ENCODE results near the gene EVPL.
A peak's percentile ranks its signal among the peaks of the same experiment; 100 is the strongest.
"Not testable (repeated sequence)": the region's sequence is repeated elsewhere in the genome, so short reads cannot be mapped to it uniquely, and the experiment has no call there.

EVPL gene

DNA sequence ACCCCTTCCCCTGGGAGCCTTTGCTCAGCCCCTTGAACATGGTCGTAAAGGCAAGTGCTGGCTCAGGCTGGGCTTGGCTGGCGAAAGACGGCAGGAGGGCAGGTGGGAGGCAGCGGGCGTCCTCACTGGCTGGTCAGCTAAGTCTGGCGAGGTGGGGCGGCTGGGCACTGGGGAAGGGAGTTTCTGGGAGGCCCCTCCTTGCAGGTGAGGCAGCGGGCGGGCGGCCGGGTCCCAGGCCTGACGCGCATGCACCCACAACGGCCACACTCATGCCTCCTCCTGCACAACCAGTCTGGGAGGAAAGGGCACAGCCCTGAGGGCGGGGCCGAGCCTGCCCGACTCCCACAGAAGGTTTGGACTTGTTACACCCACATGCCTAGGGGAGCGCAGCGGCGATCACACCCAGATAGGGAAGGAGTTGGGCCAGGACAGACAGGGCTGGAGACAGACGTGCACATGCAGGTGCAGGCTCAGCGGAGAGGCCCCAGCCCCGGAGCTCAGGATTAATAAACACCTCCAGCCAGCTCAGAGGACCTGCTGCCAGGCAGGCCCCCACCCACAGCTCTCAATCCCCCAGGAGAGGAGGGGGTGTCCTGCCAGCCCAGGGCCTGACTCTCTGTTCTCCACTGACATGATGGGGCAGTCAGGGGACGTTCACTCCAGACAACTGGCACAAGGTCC, at the start of gene EVPL:
Gene EVPL, minus strand, starts transcription at position 148 of the 681 bp plus-strand sequence. Its CDS starts 108 bp downstream, at position 40.
- peak; percentile 91 for DNase-seq

DNA sequence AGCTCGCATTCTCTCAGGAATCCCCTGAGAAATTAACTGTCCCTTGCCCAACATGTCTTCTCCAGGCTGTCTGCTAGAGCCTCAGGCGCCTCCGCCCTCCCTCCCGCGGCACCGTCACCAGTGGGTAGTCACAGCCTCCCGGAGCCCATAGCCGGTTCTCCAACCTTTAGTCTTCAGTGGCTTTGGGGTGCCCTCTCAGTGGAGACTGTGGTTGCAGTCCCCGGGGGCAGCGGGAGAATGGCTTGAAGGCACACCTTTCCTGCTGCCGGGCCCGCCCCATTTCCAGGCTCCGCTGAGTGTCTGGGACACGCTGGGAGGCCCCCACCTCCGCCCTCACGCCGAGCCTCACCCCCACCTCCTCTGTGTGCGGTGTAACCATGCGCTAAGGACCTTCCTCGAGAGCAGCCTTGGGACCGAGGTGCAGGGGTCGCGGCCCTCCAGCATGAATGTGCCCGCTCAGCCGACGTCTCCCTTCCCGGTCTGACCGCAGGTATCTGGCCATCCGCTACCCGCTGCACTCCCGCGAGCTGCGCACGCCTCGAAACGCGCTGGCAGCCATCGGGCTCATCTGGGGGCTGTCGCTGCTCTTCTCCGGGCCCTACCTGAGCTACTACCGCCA, 49.1 kb upstream of the EVPL start:
- DNase-seq, result peak; percentile 86

DNA sequence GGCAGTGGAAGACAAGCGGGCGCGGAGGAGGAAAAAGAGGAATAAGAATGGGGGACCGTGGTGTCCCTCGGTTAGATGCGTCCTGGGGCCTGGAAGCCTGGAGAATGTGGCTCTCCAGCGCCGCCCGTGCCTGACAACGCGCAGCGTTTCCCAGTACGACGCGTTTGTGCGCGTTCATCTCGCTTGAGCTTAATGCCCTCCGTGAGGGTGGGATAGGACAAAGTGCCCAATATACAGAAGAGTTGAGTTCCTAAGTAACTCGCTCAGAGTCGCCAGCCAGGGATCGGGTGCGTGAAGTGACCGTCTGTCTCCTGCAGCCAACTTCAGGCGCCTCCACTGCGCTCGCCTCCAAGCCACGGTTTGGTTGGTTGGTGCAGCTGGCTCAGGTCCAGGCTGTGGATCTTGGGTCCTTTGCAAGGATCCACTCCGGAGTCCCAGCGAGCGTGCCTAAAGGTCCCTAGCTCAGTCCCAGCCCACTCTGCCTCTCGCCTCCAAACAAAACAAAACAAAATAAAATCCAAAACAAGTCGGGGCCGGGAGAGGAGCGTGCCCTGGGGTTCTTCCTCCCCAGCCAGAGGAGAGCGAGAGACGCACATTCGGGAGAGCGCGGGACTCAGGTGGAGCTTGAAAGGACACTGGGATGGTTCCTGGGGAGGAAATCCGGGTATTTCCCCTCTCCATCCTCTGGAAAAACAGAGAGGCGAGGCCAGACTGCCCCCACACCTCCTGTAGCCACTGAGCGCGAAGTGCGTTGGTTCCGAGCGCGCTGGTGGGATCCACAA, 48.4 kb upstream of the EVPL start:
- peak; percentile 83 for DNase-seq

DNA sequence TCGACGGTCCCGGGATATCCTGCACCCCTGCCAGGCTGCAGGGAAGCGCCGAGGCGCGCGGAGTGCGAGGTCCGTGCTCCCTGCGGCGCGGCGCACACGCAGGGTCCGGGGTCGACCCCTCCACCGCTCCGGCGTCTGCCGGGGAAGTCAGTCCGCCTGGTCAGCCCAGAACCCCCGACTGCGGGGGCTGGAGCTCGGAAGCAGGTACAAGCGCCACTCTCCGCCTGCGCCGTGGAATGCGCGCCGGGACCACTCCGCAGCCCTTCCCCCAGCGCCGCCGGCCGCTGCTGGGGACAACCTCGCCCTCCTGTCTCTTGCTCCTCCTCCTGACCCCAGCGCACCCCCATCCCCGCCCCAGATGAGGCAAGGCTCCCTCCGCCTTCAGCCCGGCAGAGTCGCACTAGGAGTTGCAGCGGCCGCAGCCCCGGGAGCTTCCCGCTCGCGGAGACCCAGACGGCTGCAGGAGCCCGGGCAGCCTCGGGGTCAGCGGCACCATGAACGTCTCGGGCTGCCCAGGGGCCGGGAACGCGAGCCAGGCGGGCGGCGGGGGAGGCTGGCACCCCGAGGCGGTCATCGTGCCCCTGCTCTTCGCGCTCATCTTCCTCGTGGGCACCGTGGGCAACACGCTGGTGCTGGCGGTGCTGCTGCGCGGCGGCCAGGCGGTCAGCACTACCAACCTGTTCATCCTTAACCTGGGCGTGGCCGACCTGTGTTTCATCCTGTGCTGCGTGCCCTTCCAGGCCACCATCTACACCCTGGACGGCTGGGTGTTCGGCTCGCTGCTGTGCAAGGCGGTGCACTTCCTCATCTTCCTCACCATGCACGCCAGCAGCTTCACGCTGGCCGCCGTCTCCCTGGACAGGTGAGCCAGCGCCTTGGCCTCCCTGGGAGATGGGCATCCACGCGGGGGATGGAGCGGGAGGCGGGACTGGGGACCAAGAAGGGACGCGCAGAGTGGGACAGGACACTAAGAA, 47.6 kb upstream of the EVPL start, which contains the start of gene GALR2:
Gene GALR2, plus strand, starts transcription at position 392 of the 974 bp plus-strand sequence. Its CDS starts 103 bp downstream, at position 495.
- DNase-seq, result peak; percentile 53

DNA sequence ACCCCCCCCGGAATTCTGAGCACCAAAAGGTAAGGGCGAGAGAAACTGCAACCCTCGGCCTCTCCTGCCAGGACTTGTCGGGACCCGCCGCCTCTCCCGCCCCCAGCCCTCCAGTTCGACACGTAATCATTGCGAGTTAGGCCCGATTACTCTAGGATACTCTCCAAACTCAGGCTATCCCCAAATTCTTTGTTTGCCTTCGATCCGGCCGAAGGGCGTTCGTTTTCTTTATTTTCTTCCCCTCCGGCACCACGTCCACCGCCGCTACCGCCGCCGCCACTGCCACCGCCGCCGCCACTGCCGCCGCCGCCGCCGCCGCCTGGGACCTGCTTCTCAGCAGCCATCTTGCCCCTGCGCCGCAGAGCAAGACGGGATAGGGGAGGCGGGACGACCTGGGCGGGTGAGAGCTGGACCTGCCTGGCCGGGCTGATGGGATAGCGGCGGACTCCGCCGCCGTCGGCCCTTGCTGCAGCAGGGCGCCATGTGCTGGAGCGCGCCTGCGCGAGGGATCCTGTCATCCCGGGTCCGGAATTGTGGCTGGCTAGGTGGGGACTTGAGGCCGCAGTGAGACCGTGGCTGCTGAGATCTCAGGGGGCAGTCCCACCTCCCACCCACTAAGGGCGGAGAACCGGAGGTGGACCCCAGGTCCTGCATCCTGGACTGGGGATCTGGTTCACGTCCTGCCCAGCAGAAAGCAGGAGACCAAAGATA, 45.2 kb upstream of the EVPL start, which contains the start of gene SRP68:
Gene SRP68, minus strand, starts transcription at position 370 of the 711 bp plus-strand sequence. Its CDS starts 26 bp downstream, at position 344.
- DNase-seq, result peak; percentile 98

DNA sequence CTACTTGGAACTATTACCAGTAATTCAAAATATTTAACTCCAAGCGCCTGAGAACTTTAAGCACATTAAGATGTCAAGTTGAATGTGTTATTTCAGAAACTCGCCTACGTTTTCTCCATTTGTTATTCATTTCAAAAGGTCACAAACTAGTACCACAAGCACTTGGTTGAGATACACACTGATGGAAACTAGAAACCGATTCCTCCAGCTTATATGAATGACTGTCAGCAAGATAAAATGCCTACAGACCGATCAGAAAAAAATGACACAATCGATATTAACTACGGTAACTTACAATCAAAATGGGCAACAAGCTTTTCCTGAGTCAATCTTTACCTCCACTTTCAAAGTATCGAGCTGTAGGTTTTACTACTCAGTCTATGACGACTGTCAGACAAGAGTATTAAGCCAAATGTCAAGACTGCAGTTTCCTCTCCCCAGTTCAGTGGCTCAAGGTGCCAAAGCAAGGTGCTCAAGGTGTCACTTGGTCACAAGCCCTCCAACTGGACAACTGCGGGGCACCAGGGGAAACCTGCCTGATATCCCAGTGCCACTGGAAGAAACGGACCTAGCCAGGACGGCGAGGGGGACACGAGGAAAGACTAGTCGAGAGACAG, 44.5 kb upstream of the EVPL start:
- DNase-seq, result no peak

DNA sequence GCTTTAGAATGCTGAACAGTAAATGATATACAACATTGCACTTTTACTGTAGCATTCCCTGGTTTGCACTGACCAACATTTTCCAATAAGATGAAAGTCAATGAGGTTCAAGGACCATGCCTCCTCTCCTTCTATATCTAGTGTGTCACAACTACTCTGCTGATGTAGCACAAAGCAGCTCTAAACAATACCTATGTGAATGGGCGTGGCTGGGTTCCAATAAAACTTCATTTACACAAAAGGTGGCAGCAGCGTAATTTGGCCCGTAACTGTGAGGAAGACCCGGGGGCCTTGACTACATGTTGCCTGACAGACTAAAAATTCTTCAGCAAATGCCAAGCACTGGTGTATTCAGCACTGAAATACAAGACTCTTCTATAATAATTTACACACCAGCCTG, 38.7 kb upstream of the EVPL start:
- no peak for DNase-seq

DNA sequence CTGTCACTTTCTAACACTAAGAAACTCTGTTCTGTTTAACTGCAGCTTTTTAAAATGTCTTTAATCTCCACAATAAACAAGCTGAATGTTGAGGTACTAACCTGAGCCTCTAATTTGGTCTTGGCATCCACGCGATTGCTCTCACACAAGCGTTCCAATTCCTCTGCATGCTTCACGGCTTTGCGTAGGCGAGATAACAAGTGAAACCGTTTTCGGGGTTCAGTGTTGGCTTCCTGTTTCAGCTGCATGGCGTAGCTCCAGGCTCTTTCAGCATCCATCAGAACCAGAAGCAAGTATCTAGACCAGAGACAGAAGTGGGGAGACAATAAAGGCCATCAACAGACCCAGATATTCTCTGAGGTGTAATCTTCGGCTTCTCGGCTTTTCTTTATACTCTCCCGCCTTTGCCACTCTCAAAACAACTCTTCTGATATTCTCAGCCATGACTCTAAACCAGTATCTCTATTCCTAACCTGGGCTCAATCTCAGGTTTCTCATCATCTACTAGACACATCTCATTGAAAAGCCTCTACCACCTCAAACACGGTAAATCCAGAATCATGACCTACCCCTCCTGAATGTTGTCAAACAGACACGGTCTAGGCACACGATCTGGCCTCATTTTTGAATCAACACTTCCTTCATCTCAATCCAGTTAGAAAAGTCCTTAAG, 36.9 kb upstream of the EVPL start:
- no peak for DNase-seq

DNA sequence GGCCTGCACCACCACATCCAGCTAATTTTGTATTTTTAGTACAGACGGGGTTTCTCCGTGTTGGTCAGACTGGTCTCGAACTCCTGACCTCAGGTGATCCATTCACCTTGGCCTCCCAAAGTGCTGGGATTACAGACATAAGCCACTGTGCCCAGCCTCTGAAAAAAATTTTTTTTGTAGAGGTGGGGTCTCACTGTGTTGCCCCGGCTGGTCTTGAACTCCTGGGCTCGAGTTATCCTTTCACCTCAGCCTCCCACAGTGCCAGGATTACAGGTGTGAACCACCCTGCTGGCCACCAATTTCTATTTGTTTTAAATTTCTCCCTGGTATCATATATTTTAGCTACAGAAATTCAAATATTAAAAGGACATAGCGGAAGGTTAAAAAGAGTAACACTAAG, 31.2 kb upstream of the EVPL start:
- not testable (repeated sequence) for DNase-seq

DNA sequence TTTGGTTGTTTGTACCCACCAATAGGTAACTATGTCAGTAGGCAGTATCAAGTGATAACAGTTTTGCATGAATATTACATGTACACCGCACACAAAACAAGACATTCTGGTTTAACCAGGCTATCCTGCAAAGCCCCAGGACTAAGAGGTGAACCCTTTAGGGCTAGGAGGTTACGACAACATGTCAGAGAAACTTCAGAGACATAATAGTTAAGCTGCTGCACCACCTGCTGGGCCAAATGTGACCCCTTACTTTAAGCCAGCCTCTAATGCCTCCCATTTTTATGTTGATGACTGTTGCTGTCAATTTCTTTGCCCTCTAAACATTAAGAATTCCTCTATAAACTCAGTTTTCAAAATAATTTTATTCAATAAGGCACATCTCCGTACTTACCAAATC, 29.8 kb upstream of the EVPL start:
- peak; percentile 20 for DNase-seq

DNA sequence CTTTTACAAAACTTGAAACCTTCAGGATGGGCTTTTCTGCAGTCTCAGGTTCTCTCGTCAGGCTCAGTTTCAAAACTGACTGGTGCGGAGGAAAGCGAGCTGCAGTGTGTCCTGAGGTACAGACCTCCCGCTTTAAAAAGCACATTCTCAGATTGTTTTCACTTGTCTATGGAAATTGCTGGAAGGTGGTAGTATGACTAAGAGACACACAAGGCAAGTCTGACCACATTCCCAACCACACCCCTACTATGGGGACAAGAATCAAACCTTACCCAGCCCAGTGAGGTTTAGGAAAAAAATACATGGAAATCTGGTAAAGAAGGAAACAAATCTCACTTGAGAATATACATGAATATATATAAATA, 27.0 kb upstream of the EVPL start:
- DNase-seq, result no peak

DNA sequence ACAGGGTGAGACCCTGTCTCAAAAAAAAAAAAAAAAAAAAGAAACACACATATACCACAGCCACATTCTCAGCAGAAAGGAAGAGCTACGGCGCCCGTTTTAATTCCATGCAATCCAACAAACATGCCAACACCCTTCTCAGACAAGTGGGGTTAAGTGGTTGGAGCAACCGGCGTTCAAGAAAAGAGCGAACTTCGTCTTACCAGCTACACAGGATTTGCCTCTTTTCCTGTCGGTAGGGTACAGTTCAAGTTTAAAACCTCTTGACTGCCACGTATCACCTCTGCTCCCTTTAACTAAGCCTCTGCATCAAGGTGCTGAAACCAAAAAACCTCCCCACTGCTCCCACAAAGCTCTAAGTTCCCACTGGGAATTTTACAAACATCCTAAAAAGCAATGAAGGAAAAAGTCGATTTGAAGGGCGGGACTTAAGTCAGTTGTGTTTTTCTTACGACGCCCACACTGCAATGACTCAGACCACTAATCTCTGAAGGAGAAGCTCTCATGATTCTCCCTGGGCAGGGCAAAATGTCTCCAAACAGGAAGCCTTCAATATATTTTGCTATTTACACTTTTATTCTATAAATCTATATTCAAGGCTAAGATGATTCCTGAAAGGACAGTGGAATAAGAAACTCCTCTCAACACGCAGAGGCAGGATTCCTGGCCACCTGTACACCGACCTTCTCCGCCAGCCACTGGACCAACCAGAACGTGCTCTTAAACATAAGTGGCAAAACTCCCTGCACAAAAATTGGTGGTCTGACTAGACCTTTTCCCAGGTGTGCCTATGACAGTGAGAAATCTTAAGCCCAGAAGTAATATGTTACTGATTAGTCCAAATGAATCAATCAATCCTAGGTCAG, 26.4 kb upstream of the EVPL start:
- DNase-seq, result no peak

DNA sequence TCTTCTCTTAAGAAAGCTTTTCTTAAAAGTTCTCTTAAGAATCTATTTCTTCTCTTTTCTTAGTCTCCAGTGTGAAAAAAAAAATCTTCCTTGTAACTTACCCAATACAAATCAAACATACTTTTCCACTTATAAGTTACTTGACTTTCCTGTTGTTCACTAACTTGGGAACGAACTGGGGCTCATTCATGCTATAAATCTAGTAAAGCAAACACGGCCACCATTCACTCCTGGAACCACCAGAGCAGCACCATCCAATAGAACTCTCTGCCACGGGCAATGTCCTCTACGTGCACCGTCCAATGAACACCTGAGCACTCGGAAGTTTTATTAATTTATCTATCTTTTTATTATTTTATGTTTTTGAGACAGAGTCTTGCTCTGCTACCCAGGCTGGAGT, 24.5 kb upstream of the EVPL start:
- DNase-seq, result no peak

DNA sequence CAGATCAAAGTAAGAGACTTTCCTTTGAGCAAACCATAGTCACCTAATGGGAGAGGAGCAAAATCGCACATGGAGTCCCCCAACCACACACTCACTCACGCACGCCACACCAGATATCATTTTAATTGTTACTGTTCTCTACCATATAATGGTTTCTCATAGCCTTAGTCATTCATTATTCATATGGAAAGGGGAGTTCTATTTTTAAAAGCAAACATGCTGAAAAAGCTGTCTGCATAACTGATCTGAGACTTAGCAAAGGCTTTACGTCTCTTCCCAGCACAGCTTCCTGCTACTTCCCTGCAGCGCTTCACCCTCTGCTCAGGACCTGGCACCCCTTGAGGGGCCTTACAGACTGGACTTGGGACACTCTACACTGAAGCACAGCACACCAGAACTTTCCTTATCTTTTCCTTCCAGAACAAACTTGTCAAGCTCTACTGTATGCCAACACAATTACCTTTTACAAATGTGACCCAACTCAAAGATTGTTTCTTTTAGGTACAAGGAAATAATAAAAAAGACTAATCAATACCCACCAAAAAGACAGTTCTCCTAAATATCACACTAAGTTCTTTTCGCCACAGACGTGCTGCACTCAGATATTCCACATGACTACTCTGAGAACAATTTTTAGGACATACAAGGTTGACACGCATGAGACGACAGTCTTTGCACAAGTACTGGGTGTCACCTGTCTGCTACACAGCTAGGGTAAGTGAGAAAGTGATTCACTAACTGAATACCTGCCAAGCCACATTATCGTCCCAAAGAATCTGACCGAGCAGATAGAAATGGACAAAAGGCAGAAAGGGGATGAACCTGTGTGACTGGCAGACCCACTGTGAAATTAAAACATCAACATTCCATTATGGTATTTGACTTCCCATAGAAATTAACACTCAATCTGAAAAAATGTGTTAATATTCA, 23.7 kb upstream of the EVPL start:
- DNase-seq, result no peak

DNA sequence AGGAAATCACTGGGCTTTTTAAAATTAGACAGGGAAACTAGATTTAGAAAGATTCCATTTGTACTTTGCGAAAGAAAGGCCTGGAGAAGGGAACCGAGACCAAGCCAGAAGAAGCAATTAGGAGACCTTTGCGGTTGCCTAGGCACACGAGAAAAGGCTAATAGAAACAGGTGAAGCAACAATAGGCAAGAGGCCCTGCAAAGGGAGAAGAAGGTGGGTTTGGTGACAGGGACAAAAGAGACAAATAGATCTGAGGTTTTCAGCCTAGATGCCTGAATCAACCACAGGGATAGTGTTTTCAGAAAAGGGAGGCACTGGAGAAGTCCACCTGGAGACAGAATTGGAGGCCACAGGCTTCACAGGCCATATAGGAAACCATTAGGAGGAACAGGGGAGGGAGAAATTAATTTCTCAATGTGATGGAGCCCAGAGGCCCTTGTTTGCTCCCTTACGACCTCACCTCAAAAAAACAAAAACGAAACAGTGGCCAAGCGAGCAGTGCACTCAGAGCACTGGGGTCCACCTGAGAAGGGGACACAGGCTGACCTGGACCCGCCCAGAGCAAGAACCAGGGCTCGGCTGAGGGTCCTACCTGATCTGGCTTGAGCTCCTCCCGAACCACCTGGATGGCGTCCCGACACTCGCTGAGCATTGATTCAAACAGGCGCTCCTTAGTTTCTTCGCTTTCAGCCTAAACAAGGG, 22.9 kb upstream of the EVPL start:
- DNase-seq, result no peak

DNA sequence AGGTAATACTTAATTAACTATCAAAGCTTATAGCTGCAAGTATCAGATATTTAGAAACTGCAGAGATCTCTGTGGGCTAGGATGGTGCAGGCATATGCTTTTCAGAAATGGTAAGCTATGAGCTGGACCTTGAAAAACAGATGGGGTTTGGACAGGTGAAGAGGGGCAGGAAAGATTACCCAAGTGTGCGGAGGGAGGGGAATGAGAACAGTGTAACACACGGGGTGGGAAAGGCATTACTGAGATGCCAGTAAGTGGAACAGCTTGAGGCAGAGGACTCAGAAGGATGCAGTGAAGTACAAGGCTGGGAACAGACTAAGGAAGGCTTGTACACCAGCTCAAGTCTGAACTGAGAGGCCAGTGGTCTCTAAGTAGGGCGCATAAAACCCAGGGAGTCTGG, 22.1 kb upstream of the EVPL start:
- no peak for DNase-seq

DNA sequence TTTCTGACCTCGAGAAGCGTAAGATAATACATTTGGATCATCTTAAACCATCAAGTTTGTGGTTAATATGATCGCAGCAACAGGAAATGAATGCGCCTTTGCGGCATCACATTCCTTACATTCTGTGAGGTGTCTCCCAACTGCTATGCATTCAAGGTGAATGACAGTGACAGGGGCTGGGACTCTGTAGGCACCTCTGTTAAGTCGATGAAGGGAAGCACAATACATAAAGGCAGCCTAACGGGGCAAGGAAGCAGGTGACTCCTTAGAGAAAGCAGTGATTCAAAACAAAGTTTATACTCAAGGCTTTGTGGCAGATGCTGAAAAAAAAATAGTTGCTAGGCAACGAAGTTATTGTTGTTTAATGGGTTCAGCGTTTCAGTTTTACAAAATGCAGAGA, 21.6 kb upstream of the EVPL start:
- DNase-seq, result no peak

DNA sequence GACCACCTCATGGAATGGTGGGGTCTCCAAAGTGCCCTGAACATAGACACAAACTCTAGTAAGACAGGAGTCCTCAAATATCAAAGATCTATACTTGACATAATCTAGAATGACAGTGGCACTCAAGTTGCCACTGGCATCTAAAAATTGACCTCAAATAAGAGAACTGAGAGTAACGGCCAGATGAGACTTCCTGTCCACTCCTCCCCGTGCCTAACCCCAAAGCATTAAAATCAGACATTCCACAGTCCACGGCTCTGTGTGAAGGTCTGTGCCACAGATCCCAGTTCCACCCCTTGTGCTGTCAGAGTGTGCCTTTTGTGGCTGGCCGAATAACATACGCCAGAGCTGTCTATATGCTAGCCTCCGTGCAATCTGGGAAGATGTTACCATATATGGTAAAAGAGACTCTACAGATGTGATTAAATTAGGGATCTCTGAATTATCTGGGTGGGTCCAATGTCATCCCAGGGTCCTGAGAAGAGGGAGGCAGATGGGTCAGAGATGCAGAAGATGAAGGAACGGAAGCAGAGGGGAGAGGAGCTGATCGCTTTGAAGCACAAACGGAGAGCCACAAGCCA, 21.0 kb upstream of the EVPL start:
- DNase-seq, result no peak
